NCI-H2227 (cell line): ENCODE results near the gene PRR11.
"Not testable (repeated sequence)": the region's sequence is repeated elsewhere in the genome, so short reads cannot be mapped to it uniquely, and the experiment has no call there.

Source experiments
- DNase-seq: peaks from one replicate; lab custom pipeline; 2025; ENCODE audit not compliant: unreplicated experiment; lab: John Stamatoyannopoulos, UW

PRR11 gene

DNA sequence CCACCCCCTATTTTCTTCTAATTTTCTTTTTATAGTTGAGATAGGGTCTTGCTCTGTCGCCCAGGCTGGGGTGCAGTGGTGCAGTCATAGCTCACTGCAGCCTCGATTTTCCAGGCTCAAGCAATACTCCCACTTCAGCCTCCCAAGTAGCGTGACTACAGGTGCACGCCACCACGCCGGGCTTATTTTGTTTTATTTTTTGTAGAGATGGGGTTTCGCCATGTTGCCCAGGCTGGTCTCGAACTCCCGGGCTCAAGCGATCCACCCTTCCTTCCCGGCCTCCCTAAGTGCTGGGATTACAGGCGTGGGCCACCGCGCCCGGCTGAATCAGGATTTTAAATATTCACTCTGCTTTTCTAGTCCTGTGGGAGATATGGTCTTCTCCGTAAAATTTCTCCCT is 63.8 kb downstream of the PRR11 start:
- peak; percentile 18 for DNase-seq

DNA sequence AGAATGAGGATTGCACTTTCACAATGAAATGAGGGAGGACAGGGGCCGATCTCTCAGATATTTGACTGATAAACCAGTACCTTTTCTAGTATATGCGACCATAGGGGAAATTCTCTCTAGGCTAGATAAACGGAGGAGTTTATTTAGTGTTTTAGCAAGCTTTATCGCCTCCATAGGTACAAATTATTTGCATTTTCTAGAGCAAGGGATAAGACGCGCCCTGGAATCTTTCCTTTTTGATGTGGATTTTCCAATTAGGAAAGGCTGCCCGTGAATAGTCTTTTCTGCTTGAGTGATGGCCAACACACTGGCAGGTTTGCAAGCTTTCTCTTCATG is 64.4 kb downstream of the PRR11 start:
- DNase-seq = no peak

DNA sequence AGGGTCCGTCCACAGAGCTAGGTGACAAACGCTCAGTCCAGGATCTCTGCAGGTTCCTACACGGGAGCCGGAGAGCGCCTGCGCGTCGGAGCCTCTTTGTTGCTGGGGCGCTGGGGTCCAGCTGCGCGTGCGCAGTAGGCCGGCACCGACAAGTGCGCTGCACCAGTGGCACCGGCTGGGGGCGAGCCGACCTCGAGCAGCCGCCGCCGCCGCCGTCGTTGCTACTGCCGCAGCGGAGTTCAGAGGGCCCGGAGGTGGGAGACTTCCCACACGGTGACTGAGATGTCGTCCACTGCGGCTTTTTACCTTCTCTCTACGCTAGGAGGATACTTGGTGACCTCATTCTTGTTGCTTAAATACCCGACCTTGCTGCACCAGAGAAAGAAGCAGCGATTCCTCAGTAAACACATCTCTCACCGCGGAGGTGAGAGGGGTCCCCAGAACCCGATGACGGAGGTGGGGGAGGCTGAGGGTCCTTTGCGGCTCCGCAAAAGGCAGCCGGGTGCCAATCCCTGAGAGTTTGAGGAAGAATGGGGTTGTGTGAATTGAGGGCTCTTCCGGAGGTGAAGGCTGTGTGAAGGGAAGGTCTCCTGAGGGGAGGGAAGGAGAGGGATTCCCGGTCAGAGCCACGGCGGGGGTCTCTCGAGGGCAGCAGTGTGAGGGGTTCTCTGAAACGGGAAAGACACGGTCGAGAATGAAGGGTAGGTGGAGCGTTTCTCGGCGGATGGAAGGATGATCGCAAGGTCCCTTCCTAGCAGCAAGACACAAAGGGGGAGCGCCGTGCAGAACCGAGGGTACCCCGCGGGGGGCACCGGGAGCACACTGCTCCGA is 65.0 kb downstream of the PRR11 start, which contains the start of gene GDPD1:
TSS of gene GDPD1 (plus strand) at position 184 of the 831 bp plus-strand sequence. CDS start at position 283, 99 bp downstream.
- DNase-seq = peak; percentile 98

DNA sequence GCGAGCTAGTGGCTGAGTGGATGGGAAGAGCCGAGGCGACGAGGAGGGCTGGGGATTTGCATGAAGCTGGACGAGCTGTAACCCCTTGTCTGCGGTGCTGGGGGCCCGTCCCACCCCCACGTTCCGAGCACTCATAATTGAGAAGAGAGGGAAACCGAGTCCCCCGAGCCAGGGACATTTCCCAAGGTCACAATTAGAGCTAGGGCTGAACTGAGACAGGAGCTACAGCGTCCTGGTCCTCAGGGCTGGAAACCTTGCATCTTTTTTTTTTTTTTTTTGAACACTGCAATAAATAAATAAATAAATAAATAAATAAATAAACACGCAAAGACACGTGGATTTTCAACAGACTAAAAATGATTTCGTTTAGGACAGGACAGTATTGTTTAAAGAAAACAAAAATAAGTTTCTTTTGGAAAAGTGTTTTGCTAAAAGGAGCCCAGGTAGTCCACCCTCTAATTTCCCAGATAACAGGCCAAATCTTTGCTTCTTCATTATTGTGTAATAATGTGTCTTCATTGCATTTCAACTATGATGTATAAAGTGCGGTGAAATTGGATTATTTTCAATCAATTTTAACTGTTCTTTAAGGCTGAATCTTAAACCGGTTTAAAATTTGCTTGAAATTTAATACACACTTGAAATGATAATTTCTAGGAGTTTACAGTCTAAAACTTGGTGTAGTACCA is 65.8 kb downstream of the PRR11 start:
- no peak for DNase-seq

DNA sequence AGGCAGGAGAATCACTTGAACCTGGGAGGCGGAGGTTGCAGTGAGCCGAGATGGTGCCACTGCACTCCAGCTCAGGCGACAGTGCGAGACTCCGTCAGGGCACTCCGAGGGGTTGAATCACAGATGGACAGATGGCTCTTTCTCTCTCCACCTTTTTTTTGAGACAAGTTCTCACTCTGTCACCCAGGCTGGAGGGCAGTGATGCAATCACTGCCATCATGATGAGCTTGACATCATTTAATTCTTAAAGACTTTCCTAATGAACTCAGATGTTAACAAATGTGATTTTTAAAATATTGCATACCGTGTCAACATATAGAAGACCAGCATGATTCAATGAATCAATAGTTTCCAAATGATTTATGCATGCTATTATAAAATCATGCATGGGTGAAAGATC is 68.3 kb downstream of the PRR11 start:
- no peak for DNase-seq

DNA sequence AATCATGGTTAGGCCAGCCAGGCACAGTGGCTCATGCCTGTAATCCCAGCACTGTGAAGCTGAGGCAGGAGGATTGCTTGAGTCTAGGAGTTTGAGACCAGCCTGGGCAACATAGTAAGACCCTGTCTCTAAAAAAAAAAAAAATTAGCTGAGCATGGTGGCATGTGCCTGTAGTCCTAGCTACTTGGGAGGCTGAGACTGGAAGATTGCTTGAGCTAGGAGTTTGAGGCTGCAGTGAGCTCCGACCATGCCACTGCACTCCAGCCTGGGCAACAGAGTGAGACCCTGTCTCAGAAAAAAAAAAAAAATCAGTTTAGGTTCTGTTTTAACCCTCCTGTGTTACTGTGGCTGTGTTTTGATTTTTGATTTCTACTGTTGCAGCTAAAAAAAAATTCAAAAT is 73.0 kb downstream of the PRR11 start:
- DNase-seq = not testable (repeated sequence)

DNA sequence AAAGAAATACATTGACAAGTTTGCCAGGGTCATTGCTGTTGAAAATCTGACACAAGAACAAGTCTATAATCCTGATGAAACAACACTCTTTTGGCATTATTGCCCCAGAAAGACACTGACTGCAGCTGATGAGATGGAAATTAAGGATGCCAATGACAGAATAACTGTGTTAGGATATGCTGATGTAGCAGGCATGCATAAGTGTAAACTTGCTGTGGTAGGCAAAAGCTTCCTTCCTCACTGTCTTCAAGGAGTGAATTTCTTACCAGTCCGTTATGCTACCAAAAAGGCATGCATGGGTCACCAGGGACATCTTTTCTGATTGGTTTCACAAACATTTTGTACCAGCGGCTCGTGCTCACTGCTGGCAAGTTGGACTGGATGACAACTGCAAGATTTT is 75.2 kb downstream of the PRR11 start:
- DNase-seq = no peak

DNA sequence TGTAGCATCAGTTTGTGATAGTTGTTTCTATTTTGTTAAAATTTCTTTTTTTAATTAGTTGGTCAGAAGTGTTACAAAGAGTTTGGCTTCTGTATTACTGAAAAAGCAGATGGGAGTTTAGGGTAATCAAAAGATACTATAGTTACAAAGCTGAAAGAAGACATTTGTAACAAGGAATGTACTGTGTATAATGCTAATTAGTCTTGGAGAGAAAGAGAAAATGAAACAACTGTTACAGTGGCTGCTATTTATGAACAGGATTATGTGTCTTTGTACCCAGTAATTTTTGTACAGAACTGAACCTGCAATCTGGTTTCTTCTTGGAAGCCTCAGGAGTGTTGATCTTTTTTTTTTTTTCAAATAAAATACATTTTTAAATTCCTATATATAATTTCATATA is 79.1 kb downstream of the PRR11 start:
- DNase-seq = no peak

DNA sequence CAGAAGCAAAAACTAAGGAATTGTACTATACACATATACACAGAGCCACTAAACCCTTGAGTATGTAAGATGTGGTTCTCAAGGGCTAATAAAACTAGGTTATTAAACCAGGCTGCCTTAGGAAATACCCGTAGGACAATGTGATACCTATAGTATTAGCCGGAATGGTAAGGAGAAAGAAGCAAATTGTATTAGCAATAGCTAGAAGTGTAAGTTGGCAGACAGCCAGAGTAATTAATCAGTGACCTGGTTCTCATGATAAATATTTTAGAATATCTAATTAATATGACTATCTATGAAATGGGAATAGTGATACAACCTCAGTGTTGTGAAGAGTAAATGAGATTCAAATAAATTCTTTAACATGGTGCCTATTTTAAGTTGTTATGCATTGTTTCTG is 83.4 kb downstream of the PRR11 start:
- DNase-seq = no peak

DNA sequence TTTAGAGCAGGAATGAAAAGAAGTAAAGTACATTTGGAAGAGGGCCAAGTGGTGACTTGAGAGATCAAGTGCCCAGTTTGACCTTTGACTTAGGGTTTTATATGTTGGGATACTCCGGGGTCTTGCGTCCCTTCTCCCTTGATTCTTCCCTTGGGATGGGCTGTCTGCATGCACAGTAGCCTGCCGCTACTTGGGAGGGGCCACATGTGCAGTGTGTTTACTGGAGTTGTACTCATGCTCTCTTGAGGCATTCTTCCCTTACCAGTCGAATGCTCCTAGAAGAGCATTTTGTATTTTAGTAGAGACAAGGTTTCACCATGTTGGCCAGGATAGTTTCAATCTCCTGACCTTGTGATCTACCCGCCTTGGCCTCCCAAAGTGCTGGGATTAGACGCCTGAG is 88.5 kb downstream of the PRR11 start:
- no peak for DNase-seq
